OCI-LY1 (cell line): ENCODE measurements around the gene UBL3.

Source experiments
- CTCF ChIP-seq: fragments of 200-600 bp; sonication (generic), shearing (Covaris generic); IDR thresholded peaks from 2 replicates; pipeline ENCODE4 v1.5.1; 2017; ENCODE audit warnings: mild to moderate bottlenecking, antibody characterized with exemption, low read length, moderate library complexity, mixed read lengths
- EZH2 ChIP-seq: fragments of 200-600 bp; sonication (generic), shearing (Covaris generic); IDR thresholded peaks from 2 replicates; pipeline ENCODE4 v1.8.0; 2017; ENCODE audit warnings: borderline replicate concordance, mixed run types, mild to moderate bottlenecking, antibody characterized with exemption, low read length, moderate library complexity, mixed read lengths

GRCh38 chr13:29855009-29855408 is 4.6 kb upstream of the UBL3 start:
- no peak for TF ChIP-seq CTCF
- no peak for TF ChIP-seq EZH2
